ENCODE measurements around the gene CDIP1.

GRCh38 chr16:4580250-4580649, 41.7 kb upstream of the CDIP1 start:
- TF ChIP-seq CTCF (IDR thresholded peaks at IDR 0.05): no peak
- no peak for TF ChIP-seq EP300 (IDR thresholded peaks at IDR 0.05)
- no peak for TF ChIP-seq POLR2AphosphoS5 (IDR thresholded peaks at IDR 0.05)
- TF ChIP-seq POLR2A (IDR thresholded peaks at IDR 0.05): no peak
